HepG2 (cell line): ENCODE results near the gene TFDP2.

Source experiments
- KMT2B ChIP-seq: IDR thresholded peaks from 2 replicates; pipeline ENCODE4 v1.6.1; 2016; ENCODE audit warnings: missing genetic modification reagents, missing compliant biosample characterization
- TF ChIP-seq, protein P1 (sequence below): sonication (generic); formaldehyde crosslinking; IDR thresholded peaks from 2 replicates; pipeline ENCODE4 v1.5.0; 2020; ENCODE audit warnings: mild to moderate bottlenecking, missing genetic modification reagents, moderate library complexity
- TF ChIP-seq, protein P2 (sequence below): IDR thresholded peaks from 2 replicates; pipeline ENCODE4 v1.6.1; 2018; ENCODE audit warnings: missing genetic modification reagents

DNA sequence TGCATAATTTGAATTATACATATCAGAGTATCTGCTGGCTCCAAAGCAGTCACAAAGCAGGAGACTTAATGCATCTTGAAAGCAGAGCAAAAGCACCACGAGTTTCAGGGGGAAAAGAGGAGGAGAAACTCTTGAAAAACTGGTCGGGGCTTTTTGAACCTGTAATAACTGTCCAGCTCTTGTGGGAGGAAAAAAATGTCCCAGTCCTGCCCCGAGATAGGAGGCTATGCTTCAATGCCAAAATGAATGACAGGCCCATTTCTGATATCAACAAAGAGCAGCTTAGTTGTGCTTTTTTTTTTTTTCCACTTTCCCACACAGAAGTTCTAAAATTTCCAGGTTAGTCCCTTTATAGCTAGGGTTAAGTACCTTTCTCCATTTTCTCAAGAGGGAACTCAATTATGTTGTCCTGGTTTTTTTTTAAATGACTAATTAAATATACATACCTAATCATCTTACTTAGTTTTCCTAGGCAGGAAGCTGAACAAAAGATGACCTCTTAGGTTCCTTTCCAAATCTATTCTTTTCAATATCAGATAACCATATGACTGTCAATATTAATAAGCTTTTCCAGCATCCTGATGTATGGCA is 120.2 kb downstream of the TFDP2 start:
- TF ChIP-seq KMT2B = no peak
- TF ChIP-seq, protein P1, sequence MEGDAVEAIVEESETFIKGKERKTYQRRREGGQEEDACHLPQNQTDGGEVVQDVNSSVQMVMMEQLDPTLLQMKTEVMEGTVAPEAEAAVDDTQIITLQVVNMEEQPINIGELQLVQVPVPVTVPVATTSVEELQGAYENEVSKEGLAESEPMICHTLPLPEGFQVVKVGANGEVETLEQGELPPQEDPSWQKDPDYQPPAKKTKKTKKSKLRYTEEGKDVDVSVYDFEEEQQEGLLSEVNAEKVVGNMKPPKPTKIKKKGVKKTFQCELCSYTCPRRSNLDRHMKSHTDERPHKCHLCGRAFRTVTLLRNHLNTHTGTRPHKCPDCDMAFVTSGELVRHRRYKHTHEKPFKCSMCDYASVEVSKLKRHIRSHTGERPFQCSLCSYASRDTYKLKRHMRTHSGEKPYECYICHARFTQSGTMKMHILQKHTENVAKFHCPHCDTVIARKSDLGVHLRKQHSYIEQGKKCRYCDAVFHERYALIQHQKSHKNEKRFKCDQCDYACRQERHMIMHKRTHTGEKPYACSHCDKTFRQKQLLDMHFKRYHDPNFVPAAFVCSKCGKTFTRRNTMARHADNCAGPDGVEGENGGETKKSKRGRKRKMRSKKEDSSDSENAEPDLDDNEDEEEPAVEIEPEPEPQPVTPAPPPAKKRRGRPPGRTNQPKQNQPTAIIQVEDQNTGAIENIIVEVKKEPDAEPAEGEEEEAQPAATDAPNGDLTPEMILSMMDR = no peak
- TF ChIP-seq, protein P2, sequence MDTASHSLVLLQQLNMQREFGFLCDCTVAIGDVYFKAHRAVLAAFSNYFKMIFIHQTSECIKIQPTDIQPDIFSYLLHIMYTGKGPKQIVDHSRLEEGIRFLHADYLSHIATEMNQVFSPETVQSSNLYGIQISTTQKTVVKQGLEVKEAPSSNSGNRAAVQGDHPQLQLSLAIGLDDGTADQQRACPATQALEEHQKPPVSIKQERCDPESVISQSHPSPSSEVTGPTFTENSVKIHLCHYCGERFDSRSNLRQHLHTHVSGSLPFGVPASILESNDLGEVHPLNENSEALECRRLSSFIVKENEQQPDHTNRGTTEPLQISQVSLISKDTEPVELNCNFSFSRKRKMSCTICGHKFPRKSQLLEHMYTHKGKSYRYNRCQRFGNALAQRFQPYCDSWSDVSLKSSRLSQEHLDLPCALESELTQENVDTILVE (CRISPR knock-in tag) = no peak
